Lower leg skin (tissue), 3 donors: ENCODE results near the gene EMILIN2.

Experiments
- POLR2A ChIP-seq, 2 donors: fragments of 450-650 bp; IDR thresholded peaks; one replicate each; pipeline ENCODE4 v1.6.1; 2016 to 2017; ENCODE audit warnings: antibody characterized with exemption in 2 of 2, mild to moderate bottlenecking in 1 of 2, moderate library complexity in 1 of 2
- TF ChIP-seq, protein P1 (sequence below), 3 donors: fragments of 450-650 bp; IDR thresholded peaks; one replicate each; pipeline ENCODE4 v1.5.1; 2016; ENCODE audit warnings: antibody characterized with exemption in 3 of 3, mild to moderate bottlenecking in 3 of 3, moderate library complexity in 2 of 3

DNA sequence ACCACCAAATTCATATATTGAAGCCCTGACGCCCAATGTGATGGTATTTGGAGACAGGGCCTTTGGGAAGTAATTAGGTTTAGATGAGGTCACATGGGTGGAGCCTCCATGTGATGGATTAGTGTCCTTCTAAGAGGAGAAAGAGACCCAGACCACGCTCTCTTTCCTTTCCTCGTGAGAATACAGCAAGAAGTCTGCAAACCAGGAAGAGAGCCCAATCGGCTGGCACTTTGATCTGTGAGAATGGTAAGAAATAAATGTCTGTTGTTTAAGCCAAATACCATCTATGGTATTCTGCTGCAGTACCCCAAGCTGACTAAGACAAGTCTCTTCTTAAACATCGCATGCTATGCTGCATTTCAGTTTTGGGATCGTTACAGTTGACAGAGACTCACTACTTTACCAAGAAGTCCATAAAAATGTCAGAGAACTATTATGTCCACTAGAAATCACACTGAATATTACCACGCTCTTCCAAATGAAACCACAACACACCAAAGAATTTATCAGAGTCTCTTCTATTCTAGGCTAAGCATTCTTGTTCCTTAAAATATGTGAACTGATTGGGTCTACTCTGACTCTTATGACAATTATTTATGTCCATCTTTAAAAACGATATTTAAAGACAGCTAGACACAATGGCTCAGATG, 117.7 kb downstream of the EMILIN2 start:
- TF ChIP-seq, protein P1, sequence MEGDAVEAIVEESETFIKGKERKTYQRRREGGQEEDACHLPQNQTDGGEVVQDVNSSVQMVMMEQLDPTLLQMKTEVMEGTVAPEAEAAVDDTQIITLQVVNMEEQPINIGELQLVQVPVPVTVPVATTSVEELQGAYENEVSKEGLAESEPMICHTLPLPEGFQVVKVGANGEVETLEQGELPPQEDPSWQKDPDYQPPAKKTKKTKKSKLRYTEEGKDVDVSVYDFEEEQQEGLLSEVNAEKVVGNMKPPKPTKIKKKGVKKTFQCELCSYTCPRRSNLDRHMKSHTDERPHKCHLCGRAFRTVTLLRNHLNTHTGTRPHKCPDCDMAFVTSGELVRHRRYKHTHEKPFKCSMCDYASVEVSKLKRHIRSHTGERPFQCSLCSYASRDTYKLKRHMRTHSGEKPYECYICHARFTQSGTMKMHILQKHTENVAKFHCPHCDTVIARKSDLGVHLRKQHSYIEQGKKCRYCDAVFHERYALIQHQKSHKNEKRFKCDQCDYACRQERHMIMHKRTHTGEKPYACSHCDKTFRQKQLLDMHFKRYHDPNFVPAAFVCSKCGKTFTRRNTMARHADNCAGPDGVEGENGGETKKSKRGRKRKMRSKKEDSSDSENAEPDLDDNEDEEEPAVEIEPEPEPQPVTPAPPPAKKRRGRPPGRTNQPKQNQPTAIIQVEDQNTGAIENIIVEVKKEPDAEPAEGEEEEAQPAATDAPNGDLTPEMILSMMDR (IDR thresholded peaks at IDR 0.05): no peak
- no peak for TF ChIP-seq POLR2A (IDR thresholded peaks at IDR 0.05)
